Medulla oblongata (tissue), 1 donor: ENCODE results near the gene RNF144A.

Experiments used
- DNase-seq: peaks from one replicate; pipeline ENCODE4 v3.0.0-alpha.2; 2015; ENCODE audit errors: extremely low spot score

RNF144A gene

DNA sequence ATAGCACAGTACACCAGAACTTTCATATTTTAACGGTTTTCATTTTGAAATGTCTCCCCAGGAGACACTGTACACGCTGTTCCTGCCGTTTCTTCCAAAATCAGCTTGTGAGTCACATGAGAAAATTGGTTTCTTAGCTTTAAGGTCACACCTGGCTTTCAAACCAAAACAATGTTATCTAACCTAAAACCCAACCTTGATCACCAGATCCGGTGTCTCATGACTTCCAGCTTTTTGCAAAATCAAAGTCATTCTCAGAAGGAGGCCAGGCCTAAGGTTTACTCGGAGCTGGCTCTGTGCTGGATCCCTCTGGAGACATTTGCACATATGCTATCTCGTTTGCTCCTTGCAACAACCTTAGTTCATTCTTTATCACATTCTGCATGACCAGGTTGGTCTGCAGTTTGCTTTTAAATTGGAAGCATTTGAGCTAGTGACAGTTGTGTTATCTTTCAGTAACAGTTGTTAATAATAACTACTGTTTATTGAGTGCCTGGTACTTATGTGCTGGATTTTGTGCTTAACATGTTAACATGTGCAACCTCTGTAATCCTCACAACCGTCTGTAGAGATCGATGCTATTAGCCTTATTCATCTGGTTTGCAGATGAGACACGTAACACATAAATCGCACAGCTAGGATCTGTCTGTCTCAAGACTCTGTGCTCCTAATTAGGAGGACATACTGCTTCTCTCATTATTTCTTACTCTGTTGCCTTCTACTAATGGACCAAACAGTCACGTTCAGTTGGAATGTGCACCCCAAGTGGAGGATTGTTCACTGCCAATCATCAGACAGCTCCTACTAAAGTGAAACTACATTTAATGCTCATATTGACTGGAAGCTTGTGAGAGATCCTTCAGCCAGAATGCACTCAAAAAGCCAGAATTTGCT, 105.5 kb downstream of the RNF144A start:
- DNase-seq: no peak

DNA sequence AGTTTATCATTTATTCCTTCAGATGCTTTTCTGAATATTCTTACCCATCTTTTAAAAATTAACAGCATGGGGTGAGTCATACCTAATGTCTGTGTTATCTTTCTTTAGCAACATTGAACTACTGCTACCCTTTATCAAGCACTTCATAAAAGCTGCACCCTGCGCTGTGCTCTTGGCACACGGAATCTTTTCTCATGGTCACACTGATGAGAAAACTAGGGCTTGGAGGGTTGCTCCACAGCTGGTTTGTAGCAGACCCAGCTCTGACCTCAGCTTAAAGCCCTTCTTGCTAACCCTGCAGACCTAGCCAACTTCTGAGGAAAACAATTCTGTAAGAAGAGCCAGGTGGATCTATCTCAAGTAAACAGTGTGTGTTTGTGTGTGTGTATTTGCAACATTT, 106.3 kb downstream of the RNF144A start:
- no peak for DNase-seq

DNA sequence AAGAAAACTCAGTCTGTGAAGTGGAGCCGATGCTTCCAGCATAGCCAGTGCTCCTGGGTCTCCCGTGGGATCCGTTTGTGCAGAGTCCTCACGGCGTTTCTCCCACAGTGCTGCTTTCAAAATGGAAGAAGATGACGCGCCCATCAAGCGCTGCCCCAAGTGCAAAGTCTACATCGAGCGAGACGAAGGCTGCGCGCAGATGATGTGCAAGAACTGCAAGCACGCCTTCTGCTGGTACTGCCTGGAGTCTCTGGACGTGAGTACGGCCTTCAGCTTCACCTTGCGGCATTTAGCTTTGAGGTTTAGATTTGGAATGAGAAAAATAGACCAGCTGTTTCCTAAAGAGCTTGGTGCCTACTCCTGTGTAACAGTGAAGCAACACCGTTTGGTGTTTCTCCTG, 107.0 kb downstream of the RNF144A start:
- DNase-seq: no peak

DNA sequence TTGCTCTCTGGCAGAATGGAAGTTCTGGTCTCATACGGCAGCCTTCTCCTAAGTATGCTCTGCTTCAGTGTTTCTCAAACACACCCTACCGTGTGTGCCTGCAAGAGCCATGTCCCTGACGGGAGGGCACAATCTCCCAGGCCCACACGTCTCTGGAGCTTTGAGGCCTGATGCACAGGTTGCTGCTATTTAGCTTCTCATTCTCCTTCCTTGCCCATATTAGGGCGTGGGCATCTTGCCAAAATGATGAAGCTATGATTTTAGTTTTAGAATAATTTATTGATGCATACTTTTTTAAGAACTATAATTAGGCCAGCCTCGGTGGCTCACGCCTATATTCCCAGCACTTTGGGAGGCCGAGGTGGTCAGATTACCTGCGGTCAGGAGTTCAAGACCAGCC, 107.9 kb downstream of the RNF144A start:
- DNase-seq: no peak

DNA sequence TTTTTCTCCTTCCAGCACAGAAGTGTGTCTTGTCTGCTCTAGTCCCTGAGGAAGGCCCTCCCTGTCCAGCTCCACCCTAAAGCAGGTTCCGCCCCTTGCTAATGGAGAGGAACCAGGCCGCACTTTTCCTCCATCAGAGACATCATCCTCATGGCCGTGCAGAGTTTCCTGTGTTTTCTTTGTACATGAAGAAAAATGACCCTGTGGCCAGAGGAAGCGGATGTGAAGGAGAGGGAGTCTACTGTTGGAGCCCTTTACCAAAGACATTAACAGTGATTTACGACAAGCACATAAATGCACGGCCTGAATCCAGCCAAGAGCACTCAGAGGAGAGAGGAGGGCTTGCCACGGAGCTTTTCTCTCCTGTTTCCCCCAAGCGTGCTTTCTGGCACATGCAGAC, 109.5 kb downstream of the RNF144A start:
- DNase-seq: no peak

DNA sequence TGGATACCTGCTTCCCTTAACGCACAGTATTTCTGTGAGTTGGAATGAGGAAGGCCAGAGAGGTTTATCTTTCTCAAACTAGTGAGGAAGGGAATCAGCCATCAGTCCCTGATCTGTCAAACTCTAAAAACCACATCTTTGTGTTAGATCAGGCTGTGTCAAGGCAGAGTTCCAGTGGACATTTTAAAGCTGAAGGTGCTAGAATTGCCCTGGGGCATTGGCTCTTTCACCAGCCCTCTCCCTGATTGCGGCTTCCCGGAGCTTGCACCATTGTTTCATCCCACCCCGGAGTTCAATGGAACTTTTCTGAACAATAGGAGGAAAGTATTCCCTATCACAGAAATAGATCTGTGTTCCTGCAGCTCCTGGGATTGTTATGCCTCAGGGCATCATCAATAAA, 110.2 kb downstream of the RNF144A start:
- DNase-seq: no peak

DNA sequence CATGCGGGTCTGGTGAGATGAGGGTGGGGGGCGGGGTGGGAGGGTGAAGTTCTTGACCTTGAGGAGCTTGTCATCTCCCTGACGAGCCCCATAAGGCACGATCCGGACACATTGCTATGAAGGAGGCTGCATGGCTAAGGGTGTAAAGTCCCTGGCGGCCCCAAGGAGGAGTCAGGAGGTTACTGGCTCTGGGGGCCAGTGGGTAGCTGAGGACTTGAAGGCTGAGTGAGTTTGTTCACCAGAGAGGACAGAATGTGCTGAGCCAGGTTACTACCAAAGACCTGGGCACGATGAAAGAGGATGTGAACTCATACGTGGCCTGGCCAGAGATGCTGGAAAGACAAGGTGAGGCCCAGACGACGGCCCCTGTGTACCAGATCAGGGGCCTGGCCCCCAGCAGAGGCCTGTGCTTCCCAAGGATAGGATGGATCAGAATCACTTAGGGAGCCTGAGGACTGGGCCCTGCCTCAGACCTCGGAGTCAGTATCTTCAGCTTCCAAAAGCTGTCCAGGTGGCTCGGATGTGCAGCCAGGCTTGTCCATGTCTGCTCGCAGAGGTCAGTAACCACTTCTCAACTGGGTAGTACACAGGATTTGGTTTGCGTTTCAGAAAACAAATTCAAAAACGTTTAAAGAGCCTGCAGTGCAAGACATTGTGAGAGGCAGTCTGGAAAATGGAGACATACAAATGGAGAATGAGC, 110.9 kb downstream of the RNF144A start:
- no peak for DNase-seq

DNA sequence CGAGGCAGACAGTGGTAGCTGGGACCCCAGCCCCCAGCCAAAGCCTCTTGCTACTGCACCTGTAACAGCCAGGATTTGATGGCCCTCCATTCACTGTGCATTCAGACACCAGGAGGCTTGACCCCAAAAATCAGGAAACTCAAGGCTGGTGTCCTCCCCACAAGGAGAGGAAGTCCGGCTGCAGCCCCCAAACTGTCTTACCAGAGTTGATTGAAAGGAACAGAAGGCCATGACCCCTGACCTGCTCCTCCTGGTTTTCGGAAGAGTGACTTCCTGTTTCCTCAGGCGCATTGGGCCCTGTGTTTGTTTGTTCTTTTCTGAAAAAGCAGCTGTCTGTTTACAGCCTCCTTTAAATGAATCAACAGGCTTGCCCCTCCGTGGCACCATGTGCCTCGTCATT, 111.6 kb downstream of the RNF144A start:
- no peak for DNase-seq

DNA sequence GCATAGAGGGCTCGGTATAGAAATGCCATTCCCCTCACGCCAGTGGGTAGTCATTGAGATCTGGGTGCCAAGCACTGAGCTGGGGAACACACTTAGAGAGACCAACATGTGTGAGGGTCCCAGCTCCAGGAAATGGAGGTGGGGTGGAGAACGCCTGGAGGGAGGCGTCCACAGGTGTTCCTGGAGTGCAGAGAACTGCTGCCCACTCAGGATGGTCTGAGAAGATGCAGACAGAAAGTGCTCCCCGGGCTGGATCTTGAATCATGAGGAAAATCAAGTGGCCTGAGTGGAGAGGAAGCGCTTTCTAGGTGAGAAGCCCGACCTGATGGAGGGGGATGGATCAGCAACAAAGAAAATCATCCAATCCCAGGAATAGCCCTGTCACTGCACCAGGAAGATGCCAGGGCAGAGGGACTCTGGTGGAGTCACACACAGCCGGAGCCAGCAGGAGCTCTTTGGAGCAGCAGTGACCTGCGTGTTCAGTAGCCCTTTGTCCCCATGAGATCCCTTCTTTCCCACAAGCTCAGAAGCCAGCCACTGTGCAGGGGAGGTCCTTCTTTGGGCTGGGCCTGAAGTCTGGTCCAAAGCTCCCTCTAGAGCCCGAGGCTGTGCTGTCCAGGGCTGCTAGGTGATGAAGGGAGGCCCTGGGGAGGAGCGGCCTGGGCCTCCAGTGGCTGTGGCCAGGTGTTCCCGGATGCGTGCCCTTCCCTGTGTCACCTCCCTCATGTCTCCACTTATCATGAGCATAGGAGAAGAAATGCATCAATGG, 112.3 kb downstream of the RNF144A start:
- DNase-seq: peak; percentile 76

DNA sequence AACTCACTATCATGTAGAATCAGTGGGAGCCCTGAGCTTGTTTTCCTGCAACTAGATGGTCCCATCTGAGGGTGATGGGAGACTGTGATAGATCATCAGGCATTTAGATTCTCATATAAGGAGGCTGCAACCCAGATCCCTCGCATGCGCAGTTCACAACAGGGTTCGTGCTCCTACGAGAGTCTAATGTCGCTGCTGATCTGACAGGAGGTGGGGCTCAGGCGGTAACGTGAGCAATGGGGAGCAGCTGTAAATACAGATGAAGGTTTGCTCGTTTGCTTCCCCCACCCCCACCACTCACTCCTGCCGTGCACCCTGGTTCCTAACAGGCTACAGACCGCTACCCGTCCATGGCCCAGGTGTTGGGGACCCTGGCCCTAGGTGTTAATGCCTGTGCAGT, 113.6 kb downstream of the RNF144A start:
- no peak for DNase-seq

DNA sequence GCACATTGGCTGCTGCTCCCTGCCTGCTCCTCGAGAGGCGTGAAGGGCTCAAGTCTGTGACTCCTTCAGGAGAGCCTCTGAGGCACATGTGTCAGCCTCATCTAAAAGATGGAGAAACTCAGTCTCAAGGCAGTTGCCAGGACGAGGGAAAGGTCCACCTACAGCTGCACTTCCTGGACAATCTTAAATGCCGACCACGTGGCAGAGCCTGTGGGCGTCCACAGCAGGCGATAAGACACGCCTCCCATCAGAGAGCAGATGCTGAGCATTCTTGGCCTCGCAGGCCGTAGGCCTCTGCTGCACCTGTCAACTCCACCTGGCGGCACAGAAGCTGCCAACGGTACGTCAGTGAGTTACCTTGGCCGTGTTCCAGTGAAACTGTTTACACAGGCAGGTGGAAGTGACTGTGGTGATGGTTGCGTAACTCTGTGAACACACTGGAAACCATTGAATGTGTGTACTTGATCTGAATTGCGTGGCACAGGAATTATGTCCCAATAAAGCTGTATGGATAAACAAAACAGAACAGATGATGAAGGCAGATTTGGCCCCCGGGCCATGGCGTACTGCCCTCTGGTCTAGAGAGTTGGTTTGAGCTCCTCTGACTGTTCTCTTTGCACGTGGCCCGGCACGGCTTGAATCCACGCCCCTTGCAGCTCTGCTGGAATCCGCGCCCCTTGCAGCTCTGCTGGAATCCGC, 114.5 kb downstream of the RNF144A start:
- no peak for DNase-seq

DNA sequence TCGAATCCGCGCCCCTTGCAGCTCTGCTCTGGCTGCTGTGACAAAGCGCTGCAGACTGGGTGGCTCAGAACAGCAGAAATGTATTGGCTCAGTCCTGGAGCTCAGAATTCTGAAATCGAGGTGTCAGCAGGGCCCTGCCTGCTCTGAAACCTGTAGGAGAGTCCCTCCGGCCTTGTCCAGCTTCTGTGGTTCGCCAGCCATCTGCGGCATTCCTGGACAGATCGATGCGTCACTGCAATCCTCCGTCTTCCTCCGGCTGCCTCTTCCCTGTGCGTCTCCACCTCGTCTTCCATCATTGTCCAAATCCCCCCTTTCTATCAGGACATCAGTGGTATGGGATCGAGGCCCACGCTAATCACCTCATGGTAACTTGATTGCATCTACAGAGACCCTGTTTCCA, 115.2 kb downstream of the RNF144A start:
- no peak for DNase-seq

DNA sequence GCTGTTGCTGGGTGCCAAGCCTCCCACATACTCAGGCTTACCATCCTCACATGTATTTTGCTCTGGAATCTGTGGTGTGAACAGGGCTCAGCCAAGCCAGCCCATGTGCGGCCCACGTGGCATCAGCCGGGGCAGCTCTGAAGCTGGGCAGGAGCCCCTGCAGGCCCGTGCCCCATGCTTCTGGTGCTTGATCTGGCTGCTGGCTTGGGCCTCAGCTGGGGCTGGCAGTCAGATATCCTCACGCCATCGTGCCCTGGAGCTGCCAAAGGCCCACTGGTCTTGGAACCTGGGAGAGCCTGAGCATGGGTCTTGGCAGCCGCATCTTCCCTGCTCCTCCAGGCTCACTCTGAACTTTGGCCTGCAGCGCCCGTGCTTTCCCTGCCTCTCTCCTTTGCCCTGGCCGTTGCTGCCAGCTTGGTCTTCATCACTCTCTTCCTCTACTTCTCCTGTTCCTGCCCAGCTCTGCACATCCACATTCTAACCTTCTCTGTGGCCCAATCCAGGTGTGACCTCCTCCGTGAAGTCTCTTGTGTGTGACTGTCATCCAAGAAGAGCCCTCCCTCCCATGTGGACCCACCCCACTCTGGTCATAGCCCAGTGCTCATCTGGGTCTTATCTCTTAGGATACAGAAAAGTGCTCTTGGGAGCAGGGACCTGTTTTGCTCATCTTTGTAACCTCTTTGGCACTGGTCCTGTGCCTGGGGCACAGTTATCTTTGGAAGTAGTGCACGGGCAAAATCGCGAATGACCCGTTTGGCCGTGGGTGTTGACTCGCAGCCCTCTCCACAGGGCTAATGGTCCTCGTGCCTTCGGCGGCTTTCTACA, 116.1 kb downstream of the RNF144A start:
- no peak for DNase-seq

DNA sequence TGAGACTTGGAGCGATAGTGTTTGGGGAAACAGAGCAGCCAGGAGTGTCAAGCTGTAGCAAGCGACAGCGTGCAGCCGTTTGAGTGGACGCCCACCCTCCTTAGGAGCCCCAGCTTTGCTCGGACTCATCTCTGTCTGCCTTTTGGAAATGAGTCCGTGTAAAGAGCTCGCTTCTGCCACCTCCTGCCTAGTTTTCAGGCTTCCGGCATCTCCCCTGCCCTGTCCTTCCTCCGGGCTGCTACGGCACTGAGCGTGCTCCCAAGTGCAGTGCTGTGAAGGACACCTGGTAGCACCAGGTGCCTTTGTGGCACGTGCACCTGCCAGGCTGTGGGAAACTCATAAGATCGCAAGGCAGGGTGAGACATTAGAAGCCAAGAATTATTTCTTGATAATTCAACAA, 117.1 kb downstream of the RNF144A start:
- DNase-seq: no peak

DNA sequence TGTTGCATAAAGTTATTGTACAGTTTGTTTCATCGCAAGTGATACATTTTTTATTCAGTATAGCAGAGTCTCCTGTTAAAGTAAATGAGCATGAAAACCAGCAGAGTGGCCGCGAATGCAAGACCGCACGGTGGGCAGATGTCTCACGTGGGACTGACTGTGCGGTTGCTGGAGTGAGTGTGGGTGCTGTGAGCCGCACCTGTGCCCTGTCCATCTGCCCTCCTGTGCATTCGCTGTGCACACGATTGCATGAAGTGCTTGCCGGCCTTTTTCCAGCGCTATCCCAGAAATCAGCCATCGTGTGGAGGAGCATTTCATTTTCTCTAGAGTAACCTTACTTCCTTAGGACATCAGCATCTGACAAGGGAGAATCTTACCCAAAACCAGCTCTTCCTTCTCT, 118.7 kb downstream of the RNF144A start:
- no peak for DNase-seq

DNA sequence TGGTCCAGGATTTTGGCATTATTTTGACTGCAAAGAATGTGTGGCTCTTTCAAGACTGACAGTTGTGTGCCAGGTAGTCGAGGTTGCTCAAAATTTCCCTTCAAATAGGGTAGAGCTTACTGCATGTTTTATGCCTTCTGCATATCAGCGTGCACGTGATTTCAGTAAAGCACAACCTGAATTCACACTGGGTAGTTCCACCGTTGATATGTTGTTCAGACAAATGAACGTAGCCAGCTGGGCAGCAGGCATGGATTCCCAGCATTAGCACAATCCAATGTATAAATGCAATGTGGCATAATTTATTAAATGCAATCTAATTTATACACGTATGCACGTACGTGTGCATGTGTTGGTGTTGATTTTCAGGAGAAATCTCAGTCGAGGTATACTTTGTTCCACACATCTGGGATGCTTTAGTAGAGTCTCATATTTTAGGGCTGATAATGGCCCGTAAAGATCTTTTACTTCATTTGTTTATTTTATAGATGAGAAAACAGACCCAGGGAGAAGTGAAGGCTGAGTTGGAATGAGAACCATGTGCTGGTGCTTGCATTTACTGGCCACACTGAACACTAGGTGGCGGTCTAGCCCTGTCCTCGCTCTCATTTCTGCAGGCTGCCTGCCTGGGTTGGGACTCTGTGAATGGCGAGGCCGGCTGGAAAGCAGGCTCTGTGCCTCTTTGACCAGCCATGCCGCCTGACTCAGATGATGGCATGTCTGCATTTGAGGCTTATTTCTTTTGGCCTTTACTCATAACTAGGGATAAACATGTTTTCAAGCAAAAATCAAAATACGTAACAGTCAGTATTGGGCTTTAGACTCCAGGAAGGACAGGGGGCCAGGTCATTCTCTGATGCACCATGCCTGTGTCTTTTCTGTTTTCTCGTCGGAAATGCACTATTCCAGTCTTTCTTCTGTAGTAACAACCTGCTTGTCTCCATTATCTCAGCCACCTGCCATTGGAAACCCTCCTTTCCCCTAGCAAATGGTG, 120.4 kb downstream of the RNF144A start:
- peak; percentile 90 for DNase-seq

DNA sequence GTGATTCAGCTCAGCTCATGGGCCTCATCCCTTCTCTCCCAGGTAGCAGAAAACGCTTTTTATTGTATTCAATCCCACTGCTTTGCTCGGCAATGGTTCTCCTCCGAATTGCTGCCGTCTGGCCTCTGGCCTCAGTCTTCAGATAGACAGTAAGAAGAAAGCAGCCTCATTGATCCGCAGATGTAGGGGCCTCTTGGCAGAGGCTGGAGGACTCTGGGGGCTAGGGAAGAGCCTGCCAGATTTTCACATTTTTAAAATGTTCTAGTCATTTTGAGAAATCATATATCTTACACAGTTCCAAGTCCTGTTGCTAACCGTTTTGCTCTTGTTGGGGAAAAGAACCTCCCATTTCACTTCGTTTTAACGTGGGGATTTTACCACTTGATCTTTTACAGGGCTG, 123.3 kb downstream of the RNF144A start:
- DNase-seq: no peak

DNA sequence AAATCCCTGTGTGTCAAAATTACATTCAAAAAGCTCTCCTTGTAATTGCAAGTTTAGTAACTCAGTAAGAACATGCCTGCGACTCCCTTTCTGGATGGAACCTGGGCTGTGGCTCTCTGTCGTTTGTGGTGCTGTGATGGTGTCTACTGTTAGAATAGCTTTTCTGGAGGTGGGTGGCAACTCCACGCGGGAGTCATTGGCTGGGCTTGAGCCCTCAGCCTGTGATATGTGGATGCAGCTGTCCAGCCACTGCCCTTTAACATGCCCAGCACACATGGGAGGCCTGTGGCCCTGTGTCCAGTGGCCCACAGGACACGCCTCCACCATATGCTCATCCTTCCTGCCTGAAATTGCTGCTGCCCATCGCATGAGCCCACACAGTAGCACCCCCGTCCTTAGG, 124.2 kb downstream of the RNF144A start:
- no peak for DNase-seq

DNA sequence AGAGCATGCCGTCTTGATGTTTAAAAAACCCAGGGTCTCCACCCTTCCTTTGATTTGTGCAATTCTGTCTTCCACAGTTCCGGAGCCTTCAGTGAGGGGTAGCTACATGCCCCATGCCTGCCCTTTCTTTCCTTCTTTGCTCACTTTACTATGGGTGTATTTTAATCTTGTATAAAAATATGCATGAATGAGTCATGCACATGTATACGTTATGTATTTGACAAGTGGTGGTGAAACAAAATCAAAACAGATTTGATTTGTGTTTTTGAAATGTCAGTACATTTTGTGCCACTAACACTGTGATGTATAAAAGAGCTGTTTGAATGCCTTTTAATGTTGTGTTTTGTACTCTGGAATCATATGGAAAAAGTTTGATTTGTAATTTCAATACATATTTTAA, 126.5 kb downstream of the RNF144A start:
- DNase-seq: no peak
